SIG-M5 treated with dmso at 0.1 percent for 504 hours (cell line): ENCODE data around the gene MTHFD1L.
A peak's percentile ranks its signal among the peaks of the same experiment; 100 is the strongest.

ENCODE experiments used
- DNase-seq: peaks from one replicate; lab custom pipeline; 2025; ENCODE audit not compliant: unreplicated experiment; lab: John Stamatoyannopoulos, UW

MTHFD1L gene

DNA sequence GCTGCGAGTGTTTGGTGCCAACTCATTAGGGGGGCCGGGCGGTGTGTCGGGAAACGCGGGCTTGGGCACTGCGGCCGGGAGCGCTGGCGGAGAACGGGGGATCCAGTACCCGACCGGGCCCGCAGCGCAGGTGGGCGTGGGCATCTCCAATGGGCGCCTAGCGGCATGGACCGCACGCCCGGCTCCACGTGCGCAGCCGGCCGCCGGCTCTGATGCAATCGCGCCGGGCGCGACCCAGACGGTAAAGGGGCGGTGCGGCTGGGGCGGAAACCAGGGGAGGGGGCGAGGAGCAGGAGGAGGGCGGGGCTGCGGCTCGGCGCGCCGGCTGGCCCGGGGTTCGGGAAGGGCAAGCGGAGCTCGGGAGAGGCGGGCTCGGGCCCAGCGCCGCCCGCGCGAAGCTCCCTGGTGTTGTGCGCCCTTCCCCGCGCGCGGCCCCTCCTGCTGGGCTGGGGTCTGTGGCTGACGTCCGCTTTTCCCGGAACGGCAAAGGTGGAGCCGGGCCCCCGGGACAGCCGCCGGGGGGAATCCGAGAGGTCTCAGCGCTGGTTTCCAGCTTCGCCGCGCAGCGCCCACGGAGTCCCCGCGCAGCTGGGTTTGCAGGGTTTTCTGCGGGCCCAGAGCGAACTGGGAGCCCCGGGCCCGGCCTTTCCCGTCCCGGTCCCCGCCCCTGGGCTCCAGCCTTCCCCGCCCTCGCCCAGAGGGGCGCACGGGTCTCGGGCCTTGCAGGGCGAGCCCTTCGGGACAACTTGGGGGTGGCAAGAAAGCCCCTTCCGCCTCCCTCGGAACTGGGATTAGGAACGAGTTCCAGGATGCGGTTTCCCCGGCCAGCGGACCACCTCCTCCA lies 867 bp downstream of the MTHFD1L start:
- peak; percentile 54 for DNase-seq

DNA sequence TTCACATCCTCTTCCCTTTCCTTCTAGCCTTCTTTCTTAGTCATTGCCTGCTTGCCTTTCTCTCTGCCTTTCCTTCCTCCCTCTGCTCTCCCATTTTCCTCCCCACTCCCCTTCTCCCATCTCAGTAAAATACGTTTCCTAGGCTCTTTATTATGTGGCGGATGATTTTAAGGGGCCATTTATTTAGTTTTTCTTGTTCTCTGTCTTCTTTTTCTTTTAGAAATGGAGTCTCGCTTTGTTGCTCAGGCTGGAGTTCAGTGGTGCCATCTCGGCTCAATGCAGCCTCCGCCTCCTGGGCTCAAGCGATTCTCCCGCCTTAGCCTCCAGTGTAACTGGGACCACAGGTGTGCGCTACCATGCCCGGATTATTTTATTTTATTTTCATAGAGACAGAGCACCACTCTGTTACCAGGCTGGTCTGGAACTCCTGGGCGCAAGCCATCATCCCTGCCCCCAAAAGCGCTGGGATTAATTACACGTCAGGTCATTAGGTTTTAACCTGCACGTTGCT lies 1.5 kb downstream of the MTHFD1L start:
- peak; percentile 34 for DNase-seq

DNA sequence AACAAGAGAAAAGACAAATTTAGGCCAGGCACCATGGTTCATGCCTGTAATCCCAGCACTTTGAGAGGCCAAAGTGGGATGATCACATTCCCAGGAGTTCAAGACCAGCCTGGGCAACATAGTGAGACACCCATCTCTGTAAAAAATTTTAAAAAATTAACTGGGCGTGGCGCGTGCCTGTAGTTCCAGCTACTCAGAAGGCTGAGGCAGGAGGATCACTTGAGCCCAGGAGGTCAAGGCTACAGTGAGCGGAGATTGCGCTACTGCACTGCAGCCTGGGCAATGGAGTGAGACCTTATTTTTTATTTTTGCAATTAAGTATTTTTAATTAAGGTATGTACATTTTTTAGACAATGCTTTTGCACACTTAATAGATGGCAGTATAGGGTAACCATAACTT lies 3.3 kb downstream of the MTHFD1L start:
- DNase-seq = no peak

DNA sequence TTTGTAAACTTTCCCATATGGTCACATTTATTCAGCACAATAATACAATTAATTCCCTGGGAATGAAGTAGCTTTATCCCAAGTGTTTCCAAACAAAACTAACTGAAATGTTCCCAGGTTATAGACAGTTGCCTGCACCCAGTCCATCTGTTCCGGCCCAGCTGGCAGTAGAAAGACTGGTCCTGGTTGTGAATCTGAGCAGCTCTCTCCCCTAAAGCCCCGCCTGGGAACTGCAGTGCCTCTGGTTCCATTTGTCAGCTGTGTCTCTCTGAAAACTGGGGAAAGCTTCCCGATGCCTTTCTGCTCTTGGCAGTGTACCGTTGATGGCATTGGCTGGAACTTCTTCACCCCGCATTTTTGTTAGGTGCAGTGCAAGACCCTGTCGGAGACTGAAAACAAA lies 8.7 kb downstream of the MTHFD1L start:
- DNase-seq = no peak

DNA sequence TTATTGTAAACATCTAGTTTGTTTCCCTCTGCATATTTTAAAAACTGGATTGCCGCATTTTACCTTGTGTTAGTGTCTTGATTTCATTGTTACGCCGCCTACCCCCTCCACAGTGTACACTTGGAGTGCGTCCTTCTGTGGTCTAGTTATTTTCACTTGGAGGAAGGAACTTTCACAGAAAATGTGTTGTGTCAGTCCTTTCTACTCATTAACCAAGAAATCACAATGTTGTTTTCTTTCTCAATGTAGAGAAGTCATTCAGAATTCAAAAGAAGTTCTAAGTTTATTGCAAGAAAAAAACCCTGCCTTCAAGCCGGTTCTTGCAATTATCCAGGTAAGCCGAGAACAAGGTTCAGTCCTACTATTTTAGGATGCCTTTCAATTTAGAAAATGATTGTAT lies 10.3 kb downstream of the MTHFD1L start:
- DNase-seq = no peak

DNA sequence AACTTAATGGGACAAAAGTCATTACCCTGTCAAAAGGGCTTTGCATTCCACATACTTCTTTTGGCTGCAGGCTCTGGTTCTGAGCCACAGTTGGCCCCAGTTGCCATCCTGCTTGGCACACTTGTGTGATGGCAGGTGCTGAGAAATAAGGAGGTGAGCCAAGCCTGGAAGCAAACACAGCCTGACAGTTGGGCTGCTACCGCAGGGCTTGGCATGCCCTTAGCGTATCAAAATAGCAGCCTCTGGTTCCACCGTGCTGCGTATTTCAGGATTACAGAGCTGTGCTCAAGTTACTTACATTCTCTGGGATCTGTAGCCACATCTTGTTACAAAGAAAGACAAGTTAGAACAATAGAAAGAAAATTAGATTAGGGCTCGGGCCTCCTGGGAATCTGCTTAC lies 11.1 kb downstream of the MTHFD1L start:
- DNase-seq = no peak

DNA sequence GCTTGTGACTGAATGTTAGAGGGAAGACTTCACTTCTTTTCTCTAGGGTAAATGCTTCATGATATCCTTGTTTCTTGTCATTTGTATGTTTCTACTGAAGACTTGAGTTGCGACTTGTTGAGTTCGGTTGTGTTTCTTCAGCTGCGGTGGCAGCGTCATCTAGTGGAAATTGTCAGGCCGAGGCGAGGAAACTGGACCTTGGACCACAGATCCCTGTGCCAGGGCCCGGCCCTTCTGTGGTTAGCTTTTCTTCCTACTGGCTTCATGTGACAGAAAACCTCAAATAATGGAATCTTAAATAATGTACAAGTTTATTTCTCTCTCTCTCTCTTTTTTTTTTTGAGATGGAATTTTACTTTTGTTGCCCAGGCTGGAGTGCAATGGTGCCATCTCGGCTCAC lies 12.4 kb downstream of the MTHFD1L start:
- DNase-seq = no peak

DNA sequence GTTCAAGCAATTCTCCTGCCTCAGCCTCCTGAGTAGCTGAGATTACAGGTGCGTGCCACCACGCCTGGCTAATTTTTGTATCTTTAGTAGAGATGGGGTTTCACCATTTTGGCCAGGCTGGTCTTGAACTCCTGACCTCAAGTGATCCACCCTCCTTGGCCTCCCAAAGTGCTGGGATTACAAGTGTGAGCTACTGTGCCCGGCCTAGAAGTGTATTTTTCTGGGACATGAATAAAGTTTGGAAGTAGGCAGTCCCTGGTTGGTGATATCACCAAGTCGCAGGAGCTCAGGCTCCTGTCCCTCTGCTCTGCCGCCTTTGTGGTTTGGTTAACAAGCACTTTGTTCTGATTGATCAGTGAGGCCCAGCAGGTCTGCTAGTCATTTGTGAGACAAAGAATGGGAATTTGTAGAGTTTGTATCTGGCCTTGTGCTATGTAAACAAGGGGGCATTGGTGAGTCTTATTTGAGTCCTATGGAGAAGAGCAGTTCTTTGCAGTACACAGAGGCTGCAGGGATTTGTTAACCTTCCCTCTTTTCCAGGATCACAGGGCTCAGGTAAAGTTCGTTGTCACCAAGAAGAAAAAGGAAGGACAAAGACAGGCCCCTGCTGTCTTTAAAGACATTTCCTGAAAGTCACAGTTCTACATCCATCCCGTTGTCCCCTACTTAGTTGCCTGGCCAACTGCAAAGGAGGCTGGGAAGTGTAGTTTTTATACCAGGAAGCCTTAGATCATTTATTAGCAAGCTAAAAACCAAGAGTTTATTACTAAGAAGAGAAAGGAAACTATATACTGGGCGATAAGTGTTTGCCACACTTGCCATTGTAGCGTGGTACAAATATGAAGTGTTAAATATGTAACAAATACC lies 13.1 kb downstream of the MTHFD1L start:
- DNase-seq = no peak

DNA sequence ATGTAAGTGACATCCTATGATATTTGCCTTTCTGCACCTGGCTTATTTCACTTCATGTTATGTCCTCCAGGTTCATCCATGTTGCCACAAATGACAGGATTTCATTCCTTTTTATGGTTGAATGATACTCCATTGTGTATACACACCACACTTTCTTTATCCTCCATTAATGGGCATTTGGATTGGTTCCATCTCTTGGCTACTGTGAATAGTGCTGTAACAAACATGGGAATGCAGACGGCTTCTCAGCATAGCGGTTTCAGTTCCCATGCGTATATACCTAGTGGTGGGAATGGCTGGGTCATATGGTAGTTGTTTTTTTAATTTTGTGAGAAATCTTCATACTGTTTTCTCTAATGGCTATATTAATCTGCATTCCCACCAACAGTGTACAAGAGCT lies 14.8 kb downstream of the MTHFD1L start:
- DNase-seq = no peak

DNA sequence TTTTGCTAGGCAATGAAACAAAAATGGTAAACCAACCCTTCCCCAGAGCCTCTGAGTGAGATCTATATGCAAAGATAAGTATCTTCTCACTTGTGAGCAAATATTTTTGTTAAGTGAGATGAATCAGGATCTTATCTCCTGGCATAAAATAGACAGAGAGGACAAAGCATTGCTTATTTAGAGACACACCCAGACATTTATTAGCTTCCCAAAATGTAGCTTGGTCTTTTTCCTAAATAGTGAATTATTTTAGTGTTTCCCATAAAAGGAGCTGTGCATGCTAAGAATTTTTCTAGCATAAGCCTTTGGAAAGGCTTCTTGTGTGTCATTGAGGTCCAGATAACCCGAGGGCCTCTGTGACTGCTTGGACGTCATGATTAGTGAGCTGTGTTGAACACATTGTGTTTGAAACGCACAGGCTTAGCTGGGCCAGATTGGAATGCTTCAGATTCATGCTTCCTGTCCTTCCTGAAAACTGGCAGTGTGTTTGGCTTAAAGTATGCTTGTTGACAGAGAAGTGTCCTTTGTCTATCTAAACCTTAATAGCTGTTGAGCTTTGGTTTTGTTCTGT lies 16.5 kb downstream of the MTHFD1L start:
- no peak for DNase-seq

DNA sequence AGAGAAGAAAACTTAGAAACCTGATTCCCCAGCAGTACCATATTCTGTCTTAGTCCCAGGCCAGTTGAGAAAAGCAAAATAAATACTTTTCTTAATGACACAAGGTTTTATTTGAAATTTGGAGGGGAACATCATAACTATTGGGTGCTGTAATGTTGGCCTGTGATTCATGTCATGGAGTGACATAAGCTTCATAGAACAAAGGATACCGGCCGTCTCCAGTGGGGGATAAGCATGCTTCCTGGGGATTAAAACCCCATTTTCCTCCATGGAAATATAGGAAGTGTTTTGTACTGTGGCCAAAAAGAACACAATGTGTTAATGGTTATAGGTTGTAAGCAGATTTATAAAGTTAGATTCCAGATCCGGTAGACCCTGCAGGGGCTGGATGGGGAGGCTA lies 18.0 kb downstream of the MTHFD1L start:
- DNase-seq = no peak

DNA sequence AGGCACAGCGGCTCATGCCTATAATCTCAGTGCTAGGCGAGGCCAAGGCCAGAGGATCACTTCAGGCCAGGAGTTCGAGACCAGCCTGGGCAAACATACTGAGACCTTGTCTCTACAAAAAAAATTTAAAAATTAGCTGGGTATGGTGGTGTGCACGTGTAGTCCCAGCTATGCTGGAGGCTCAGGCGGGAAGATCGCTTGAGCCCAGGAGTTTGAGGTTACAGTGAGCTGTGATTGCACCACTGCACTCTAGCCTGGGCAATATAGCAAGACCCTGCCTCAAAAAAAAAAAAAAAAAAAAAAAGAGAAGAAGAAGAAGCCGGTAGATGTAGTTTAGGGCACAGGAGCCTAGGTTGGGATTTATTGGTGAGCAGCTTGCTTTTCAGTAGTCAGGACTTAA lies 20.7 kb downstream of the MTHFD1L start:
- DNase-seq = no peak

DNA sequence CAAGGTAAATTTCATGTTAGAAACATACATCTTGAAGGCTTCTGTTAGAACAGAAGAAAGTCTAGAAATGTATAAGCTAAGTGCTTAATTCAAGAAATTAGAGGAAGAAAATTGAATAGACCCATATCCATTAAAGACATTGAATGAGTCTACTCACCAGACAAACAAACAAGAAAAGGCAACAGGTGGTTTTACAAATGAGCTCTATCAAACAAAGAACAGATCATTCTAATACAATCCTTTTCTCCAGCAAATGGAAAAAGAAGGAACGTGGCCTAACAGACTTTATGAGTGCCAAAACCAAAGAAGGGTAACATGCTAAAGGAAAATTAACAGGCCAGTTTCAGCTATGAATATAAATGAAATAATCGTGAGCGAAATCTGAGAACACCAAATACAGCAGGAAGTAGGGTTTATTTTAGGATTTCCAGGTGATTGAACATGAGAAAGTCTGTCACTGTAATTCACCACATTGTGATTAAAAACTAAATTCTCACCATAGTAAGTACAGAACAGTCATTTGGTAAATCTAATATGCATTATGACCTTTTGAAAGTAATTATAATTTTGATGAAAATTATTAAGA lies 22.6 kb downstream of the MTHFD1L start:
- DNase-seq = no peak

DNA sequence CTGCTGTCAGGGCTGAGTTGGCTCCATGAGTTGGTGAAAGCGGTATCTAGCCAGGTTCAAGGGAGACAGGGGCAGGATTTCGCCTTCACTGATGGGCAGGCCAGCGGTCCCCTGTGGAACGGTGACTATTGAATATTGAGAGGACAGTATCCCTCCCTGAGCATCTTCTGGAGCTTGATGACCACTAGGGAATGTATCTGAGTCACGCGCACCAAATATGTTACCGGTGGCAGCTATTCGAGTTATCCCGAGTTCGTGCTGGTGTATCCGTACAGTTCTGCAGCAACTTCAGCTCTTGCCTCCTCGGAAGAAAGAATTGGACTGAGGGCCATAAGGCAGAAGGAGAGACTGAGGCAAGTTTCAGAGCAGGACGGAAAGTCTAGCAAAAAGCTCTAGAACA lies 24.8 kb downstream of the MTHFD1L start:
- DNase-seq = no peak

DNA sequence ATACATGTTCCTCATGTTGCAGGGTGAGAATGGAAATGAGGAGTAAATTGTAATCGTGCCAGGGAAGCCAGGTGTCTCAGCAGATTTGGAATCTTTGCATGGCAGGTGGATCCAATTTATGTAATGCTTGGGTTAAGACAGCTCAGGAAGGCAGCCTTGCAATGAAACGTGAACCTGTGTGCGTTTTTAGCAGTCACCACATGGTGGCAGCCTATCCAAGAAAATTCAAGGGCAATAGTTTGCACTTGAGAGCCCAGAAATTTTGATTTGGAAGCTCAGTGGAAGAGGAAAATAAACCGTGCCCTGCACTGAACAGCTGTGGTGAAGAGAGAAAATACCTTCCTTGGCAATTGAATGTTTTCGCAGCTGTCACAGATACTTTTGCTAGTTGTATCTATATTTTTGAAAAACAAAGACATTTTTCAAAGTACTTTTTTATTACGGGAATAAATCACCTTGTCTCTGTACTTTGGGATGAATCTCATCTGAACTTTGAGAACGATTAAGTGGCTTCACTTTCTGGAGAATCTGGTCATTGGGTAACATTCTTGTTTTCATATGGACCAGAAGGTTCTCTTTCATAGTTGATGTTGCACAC lies 26.5 kb downstream of the MTHFD1L start:
- peak; percentile 40 for DNase-seq

DNA sequence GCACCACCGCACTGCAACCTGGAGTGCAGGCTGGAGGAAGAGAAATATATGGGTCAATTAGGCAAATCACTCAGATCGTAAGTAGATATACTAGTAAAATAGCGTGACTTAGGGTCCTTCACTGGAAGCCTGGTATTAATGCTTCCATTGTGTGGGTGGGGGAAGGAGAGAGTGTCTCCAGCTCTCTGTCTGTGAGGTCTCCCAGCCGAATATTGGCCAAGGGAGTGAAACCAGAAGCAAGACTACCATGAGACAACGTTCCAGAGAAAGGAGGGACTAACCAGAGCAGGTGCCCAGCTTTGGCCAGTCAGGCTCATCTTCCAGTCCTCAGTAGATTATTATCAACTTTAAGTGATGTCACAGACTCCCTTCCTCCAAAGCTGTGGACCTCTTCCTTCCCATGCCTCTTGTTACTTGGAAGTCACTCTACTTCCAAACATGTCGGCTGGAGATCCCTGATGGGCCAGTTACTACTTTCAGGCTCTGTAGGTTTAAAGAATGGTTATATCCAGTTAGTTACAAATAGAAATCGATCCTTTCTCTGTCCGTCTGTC lies 28.8 kb downstream of the MTHFD1L start:
- DNase-seq = no peak

DNA sequence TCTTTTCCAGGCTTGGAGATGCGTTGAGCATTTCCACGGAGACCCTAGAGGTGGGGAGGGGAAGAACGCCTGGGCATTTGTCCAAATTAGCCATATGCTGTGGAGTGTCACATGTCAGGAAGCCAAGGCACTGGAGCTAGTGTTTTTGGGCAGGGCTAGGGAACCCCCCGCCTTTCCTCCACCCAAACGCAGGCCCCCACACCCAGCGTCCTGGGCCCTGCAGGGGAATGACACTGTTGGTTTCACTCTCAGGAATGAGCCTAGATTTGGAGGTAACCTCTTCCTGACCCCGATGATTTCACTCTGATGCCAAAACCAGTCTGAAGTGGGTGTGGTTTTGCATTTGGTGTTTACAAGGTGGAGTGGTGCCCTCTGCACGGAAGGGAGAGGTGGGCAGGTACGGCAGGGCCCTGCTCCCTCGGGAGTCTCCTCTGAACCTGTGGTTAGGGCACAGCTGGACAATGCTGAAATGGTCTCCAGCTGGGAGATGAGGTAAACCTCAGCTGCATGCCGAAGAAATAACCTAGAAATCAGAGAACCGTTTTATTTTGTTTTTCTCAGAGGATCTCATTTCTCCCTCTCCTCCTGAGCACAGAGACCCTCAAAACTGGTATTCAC lies 29.5 kb downstream of the MTHFD1L start:
- no peak for DNase-seq

DNA sequence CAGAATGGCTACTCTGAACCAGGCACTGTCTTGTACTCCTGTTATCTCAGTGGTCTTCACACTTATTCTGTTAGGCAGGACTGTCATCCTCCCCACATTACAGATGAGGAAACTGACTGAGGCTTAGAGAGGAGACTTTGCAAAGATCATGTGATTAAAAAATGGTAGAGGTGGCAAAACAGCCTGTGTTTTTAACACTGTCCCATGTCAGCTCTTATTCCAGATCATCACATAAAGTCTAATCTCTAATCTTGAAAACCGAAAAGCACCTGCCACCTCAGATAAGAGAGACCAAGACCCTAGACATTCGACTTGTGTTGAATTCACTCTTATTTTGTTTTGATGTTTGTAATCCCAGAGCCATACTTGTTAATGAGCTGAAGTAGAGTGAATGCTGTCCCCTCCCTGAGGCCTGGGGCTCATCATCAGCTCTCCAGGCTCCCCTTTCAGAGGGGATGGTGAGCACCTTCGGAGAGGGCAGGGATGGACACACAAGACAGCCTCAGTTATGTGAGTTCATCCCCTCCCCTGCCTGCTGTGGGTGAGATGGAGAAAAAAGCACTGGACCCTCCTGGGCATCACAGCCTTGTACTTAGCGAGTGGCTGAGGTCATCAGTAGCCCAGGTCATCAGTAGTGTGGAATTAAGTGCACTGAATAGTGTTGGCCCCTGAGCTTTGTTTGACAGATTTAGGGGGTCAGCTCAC lies 30.6 kb downstream of the MTHFD1L start:
- DNase-seq = no peak

DNA sequence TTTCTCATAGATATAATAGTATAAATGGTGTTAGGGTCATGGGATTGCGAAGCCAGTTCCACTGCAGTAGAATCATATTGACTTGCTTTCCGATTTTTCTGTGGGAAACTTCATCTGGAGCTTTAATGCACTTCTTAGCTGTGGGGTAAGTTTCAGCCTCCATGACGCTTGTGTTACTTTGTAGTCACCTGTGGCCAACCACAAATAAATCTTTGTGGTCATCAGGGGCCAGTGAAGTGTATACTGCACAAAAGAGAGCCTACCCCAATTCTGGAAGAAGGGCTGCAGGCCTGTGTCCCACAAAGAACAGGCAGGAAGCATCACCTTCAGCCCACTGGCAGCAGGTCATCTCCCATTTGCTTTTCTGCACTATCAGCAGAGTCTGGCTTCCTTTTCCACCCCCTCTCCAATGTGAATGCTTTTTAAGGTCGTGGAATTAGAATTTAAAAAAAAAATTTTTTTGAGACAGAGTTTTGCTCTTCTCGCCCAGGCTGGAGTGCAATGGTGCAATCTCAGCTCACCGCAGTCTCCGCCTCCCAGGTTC lies 32.0 kb downstream of the MTHFD1L start:
- no peak for DNase-seq
